ENCODE results near the gene GSTM5.

GRCh38 chr1:109724933-109725332, 12.9 kb downstream of the GSTM5 start:
- no peak for TF ChIP-seq CTCF (conservative IDR thresholded peaks at IDR 0.05; ENCODE audit: low read length)
- TF ChIP-seq EZH2phosphoT487 (IDR thresholded peaks at IDR 0.05; ENCODE audit: borderline replicate concordance): no peak

All from Loucy (cell line).